ENCODE data around the gene HRNR.

DNA sequence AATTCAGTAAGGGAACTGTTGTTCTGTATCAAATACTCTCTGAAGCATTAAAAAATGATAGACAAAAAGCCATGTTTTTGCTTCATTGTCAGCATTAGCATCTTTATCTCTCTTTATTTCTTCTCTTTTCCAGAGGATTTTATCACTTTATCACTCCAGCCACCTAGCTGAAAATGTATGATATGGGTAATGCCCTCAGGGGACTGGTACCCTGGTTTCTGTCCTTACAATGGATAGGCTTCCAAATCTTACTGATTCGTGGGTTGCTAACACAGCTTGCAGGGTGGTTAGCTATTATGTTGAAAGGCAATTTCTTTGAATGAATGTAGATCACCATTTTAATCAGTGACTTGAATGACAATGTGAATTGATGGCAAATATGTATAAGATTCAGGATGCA is 23.3 kb upstream of the HRNR start:
- no peak for TF ChIP-seq EZH2 (IDR thresholded peaks at IDR 0.05)
- TF ChIP-seq, protein P1, sequence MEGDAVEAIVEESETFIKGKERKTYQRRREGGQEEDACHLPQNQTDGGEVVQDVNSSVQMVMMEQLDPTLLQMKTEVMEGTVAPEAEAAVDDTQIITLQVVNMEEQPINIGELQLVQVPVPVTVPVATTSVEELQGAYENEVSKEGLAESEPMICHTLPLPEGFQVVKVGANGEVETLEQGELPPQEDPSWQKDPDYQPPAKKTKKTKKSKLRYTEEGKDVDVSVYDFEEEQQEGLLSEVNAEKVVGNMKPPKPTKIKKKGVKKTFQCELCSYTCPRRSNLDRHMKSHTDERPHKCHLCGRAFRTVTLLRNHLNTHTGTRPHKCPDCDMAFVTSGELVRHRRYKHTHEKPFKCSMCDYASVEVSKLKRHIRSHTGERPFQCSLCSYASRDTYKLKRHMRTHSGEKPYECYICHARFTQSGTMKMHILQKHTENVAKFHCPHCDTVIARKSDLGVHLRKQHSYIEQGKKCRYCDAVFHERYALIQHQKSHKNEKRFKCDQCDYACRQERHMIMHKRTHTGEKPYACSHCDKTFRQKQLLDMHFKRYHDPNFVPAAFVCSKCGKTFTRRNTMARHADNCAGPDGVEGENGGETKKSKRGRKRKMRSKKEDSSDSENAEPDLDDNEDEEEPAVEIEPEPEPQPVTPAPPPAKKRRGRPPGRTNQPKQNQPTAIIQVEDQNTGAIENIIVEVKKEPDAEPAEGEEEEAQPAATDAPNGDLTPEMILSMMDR (IDR thresholded peaks at IDR 0.05): no peak
